Naive B cell (primary cell): ENCODE data around the gene SPSB3. TPM values are rescaled to one million over a fixed set of nuclear protein-coding genes. Genes with fewer than 3 reads are reported as not detected.
A peak's percentile ranks its signal among the peaks of the same experiment; 100 is the strongest.

Source experiments
- ATAC-seq, 2 donors: fragments of 150-1000 bp; cut with Tn5 transposase; 2 replicates each; pipeline ENCODE4 v1.10.0; 2021; ENCODE audit warnings: low read depth in 2 of 2, mild to moderate bottlenecking in 2 of 2, moderate library complexity in 2 of 2
- DNase-seq: peaks from one replicate; pipeline ENCODE4 v3.0.0; 2022
- H3K27ac Mint-ChIP-seq, 6 donors: one replicate each; pipeline ENCODE4 v1.8.0; 2020 to 2022; ENCODE audit warnings: mild to moderate bottlenecking in 6 of 6, mixed read lengths in 6 of 6, moderate library complexity in 5 of 6, inconsistent platforms in 2 of 6
- H3K27me3 Mint-ChIP-seq, 3 donors: one replicate each; pipeline ENCODE4 v1.8.0; 2021 to 2022; ENCODE audit warnings: mixed read lengths in 3 of 3, mild to moderate bottlenecking in 1 of 3
- H3K36me3 Mint-ChIP-seq, 2 donors: one replicate each; pipeline ENCODE4 v1.8.0; 2020 to 2022; ENCODE audit warnings: mixed read lengths in 2 of 2, inconsistent platforms in 1 of 2, mild to moderate bottlenecking in 1 of 2
- H3K4me1 Mint-ChIP-seq, 3 donors: one replicate each; pipeline ENCODE4 v1.8.0; 2020 to 2022; ENCODE audit warnings: mixed read lengths in 3 of 3, inconsistent platforms in 1 of 3, mild to moderate bottlenecking in 1 of 3, moderate library complexity in 1 of 3
- H3K4me3 Mint-ChIP-seq, 8 donors: one replicate each; pipeline ENCODE4 v1.8.0; 2020 to 2022; ENCODE audit warnings: mild to moderate bottlenecking in 8 of 8, mixed read lengths in 8 of 8, moderate library complexity in 8 of 8, inconsistent platforms in 2 of 8
- H3K9me3 Mint-ChIP-seq, 7 donors: one replicate each; pipeline ENCODE4 v1.8.0; 2020 to 2022; ENCODE audit warnings: mixed read lengths in 7 of 7, mild to moderate bottlenecking in 5 of 7, inconsistent platforms in 2 of 7, moderate library complexity in 1 of 7
- polyA plus RNA-seq, 6 donors: library from polyadenylated mRNA; unstranded; fragments of 300-500 nt; fragmentation: Illumina TruSeq; gene quantifications; one replicate each; pipeline ENCODE4 v1.2.3, GENCODE V29; 2021; ENCODE audit warnings: low read depth in 6 of 6

SPSB3 gene
- polyA plus RNA-seq, 6 donors from 2014 or later: 30.2 to 54.1 (median 36.2) TPM

DNA sequence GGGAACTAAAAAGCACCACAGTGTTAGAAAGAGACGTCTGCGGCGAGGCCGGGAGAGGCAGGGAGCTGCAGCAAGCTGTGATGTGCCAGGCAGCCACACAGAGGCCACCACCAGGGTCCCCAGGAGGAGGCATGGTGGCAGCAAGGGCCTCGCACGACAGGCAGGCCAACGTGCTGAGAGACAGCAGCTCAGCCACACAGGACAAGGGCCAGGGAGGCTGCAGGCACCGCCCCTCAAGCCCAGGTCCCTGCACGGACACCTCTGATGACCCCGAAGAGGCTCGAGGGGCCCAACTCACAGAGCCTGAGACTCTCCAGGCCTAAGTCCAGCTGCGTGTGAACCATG lies 38.5 kb upstream of the SPSB3 start:
- DNase-seq (no peak), ATAC-seq (no peak)
- H3K4me1 Mint-ChIP-seq: peaks cover 5 to 23% (median 20%) of the 10 kb centered on the region in 3 donors
- no peaks in the 10 kb centered on the region for H3K36me3 Mint-ChIP-seq
- no peak overlapping the region for H3K27ac Mint-ChIP-seq
- H3K4me3 Mint-ChIP-seq: no peak overlapping the region
- no peaks in the 10 kb centered on the region for H3K9me3 Mint-ChIP-seq
- no peaks in the 10 kb centered on the region for H3K27me3 Mint-ChIP-seq

DNA sequence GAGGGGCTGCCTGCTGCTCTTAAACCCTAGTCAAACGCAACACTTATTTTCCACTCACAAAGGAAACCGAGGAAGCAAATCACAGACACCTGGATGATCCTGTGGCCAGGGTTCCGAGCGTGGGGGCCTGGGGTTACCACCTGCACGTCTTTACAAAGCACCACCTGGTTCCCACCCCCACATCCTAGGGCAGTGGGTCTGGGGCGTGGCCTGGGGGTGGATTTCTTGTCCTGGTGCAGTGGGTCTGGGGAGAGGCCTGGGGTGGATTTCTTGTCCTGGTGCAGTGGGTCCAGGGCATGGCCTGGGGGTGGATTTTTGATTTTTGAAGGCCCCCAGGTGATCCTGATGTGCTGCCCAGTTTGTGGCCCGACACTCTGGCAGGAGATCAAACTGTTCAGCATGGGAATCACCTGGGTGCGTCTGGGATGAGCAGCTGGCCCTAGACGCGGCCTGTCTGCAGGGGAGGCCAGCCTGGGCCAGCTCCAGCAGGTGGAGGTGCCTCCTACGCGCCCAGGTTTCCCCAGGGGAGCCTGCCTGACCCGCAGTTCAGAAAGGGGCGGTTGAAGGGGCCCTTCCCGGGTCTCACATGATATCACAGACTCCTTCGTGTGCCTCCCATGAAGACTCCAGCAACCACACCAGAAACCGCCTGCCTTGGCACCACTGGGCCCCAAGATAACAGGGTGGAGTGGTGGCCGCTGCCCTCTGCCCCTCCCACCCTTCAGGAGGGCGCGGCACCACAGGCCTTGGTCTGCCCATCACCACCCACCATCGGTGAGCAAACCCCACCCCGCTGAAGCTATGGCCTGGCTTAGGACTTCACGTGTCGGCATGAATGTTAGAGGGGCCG lies 38.0 kb upstream of the SPSB3 start:
- no peaks in the 10 kb centered on the region for H3K27me3 Mint-ChIP-seq
- H3K4me3 Mint-ChIP-seq: no peak overlapping the region
- ATAC-seq: no peak
- no peaks in the 10 kb centered on the region for H3K9me3 Mint-ChIP-seq
- no peak overlapping the region for H3K27ac Mint-ChIP-seq
- no peak for DNase-seq
- H3K36me3 Mint-ChIP-seq: peaks cover 0 to 3% of the 10 kb centered on the region in 2 donors
- peaks cover 5 to 19% (median 14%) of the 10 kb centered on the region in 3 donors for H3K4me1 Mint-ChIP-seq

- Mint-ChIP-seq H3K27ac (no peak overlapping the region), H3K4me3 (no peak overlapping the region)
Measured at GRCh38 chr16:1819611-1820010, 37.2 kb upstream of the SPSB3 start.

GRCh38 chr16:1818873-1819525 lies 36.6 kb upstream of the SPSB3 start:
- Mint-ChIP-seq H3K27me3 (no peaks in the 10 kb centered on the region), H3K27ac (no peak overlapping the region), H3K4me1 (peaks cover 0 to 10% (median 4%) of the 10 kb centered on the region in 3 donors), H3K9me3 (no peaks in the 10 kb centered on the region), H3K4me3 (no peak overlapping the region), H3K36me3 (peaks cover 0 to 7% of the 10 kb centered on the region in 2 donors)
- ATAC-seq (no peak), DNase-seq (no peak)

More at GRCh38 chr16:1819611-1820010, 37.2 kb upstream of the SPSB3 start:
- no peak for ATAC-seq
- Mint-ChIP-seq H3K4me1 (peaks cover 3 to 16% (median 10%) of the 10 kb centered on the region in 3 donors), H3K9me3 (no peaks in the 10 kb centered on the region), H3K36me3 (peaks cover 0 to 7% of the 10 kb centered on the region in 2 donors), H3K27me3 (no peaks in the 10 kb centered on the region)
- DNase-seq: no peak

- Mint-ChIP-seq H3K9me3 (no peaks in the 10 kb centered on the region), H3K4me1 (peaks cover 0 to 7% (median 3%) of the 10 kb centered on the region in 3 donors)
Measured at GRCh38 chr16:1818204-1818872, 36.0 kb upstream of the SPSB3 start.

GRCh38 chr16:1817716-1818115 lies 35.3 kb upstream of the SPSB3 start:
- no peak for DNase-seq
- H3K36me3 Mint-ChIP-seq: peaks cover 0 to 7% of the 10 kb centered on the region in 2 donors
- no peaks in the 10 kb centered on the region for H3K9me3 Mint-ChIP-seq
- no peak for ATAC-seq
- H3K27ac Mint-ChIP-seq: no peak overlapping the region
- H3K4me1 Mint-ChIP-seq: peaks cover 5 to 11% (median 7%) of the 10 kb centered on the region in 3 donors
- H3K4me3 Mint-ChIP-seq: no peak overlapping the region
- no peaks in the 10 kb centered on the region for H3K27me3 Mint-ChIP-seq

More at GRCh38 chr16:1818204-1818872, 36.0 kb upstream of the SPSB3 start:
- no peak for DNase-seq
- H3K4me3 Mint-ChIP-seq: no peak overlapping the region
- peaks cover 0 to 7% of the 10 kb centered on the region in 2 donors for H3K36me3 Mint-ChIP-seq
- no peak for ATAC-seq
- H3K27ac Mint-ChIP-seq: no peak overlapping the region
- H3K27me3 Mint-ChIP-seq: no peaks in the 10 kb centered on the region

DNA sequence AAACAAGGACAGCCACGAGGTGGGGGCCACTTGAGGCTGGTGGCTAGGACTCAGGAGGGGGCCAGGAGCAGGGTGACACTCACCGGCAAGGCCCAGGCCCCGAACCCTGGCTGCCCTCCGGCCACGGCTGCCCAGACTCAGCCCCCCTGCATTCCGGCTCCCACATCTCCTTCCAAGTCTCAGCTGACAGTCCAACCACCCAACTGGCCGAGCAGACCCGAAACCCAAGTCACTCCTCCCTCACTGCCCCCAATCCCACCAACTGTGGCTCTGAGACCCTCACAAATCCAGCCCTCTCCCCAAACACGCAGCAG lies 34.9 kb upstream of the SPSB3 start:
- no peaks in the 10 kb centered on the region for H3K9me3 Mint-ChIP-seq
- H3K27ac Mint-ChIP-seq: peak overlapping the region in 2 of 6 donors; percentile 71 to 78
- DNase-seq: no peak
- ATAC-seq: no peak
- peak overlapping the region in 1 of 8 donors; percentile 45 for H3K4me3 Mint-ChIP-seq
- peaks cover 0 to 7% of the 10 kb centered on the region in 2 donors for H3K36me3 Mint-ChIP-seq
- no peaks in the 10 kb centered on the region for H3K27me3 Mint-ChIP-seq
- H3K4me1 Mint-ChIP-seq: peaks cover 5 to 11% (median 7%) of the 10 kb centered on the region in 3 donors

DNA sequence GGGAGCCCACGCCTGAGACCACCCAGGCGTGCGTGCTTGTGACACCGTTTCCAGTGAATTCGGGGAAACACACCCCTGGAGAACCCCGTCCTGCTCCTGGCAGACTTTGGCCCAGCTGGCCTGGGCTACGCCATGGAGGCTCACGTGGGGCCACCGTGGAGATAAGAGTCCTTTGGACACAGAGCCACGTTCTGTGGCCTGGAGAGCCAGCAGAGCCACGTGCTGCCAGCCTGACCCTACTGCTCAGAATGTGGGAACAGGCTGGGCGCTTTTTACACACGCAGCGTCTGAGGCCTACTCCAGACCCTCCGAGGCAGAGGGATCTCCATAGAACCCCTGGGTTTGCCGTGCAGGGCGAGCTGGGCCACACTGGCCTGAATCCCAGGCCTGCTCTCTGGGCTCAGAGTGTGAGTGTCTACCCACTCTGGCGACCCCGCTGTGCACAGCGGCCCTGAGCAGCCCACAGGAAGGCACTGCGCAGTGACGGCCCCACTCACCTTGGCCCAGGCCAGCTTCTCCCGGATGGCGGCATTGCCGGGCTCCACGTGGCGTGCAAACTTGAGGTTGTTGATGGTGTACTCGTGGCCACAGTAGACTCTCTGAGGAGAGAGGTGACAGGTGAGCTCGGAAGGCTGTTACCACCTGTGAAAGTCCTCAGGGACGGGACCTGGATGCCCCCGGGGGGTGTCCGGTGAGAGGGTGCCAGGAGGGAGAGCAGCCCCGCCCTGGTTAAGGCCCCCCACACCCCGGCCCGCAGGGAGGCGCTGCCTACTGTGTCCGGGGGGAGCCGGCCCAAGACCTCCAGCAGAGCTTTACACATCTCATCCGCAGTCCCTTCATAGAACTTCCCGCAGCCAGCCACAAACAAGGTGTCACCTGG lies 34.3 kb upstream of the SPSB3 start:
- DNase-seq: no peak
- no peak overlapping the region for H3K4me3 Mint-ChIP-seq
- peaks cover 5 to 11% (median 7%) of the 10 kb centered on the region in 3 donors for H3K4me1 Mint-ChIP-seq
- H3K27ac Mint-ChIP-seq: peak overlapping the region in 1 of 6 donors; percentile 47
- ATAC-seq: no peak
- no peaks in the 10 kb centered on the region for H3K27me3 Mint-ChIP-seq
- no peaks in the 10 kb centered on the region for H3K9me3 Mint-ChIP-seq
- H3K36me3 Mint-ChIP-seq: peaks cover 0 to 7% of the 10 kb centered on the region in 2 donors

- peak overlapping the region in 1 of 6 donors; percentile 65 for H3K27ac Mint-ChIP-seq
- DNase-seq (no peak), ATAC-seq (no peak)
- H3K4me3 Mint-ChIP-seq: peak overlapping the region in 2 of 8 donors; percentile 33 to 61
- H3K27me3 Mint-ChIP-seq: no peaks in the 10 kb centered on the region
- H3K4me1 Mint-ChIP-seq: peaks cover 5 to 11% (median 7%) of the 10 kb centered on the region in 3 donors
- H3K36me3 Mint-ChIP-seq: peaks cover 0 to 7% of the 10 kb centered on the region in 2 donors
- no peaks in the 10 kb centered on the region for H3K9me3 Mint-ChIP-seq
Measured at GRCh38 chr16:1815461-1815860, 33.1 kb upstream of the SPSB3 start.

GRCh38 chr16:1812732-1813163 lies 30.4 kb upstream of the SPSB3 start:
- DNase-seq (peak; percentile 17), ATAC-seq (peak; percentile 37 to 46)
- H3K36me3 Mint-ChIP-seq: peaks cover 0 to 7% of the 10 kb centered on the region in 2 donors
- H3K9me3 Mint-ChIP-seq: no peaks in the 10 kb centered on the region
- H3K27ac Mint-ChIP-seq: peak overlapping the region in 1 of 6 donors; percentile 22
- no peak overlapping the region for H3K4me3 Mint-ChIP-seq
- H3K4me1 Mint-ChIP-seq: peaks cover 5 to 11% (median 7%) of the 10 kb centered on the region in 3 donors
- H3K27me3 Mint-ChIP-seq: no peaks in the 10 kb centered on the region

GRCh38 chr16:1810536-1810935 lies 28.2 kb upstream of the SPSB3 start:
- H3K27ac Mint-ChIP-seq: no peak overlapping the region
- H3K4me3 Mint-ChIP-seq: no peak overlapping the region
- DNase-seq: no peak
- ATAC-seq: no peak
- H3K36me3 Mint-ChIP-seq: peaks cover 0 to 5% of the 10 kb centered on the region in 2 donors
- H3K9me3 Mint-ChIP-seq: no peaks in the 10 kb centered on the region
- no peaks in the 10 kb centered on the region for H3K27me3 Mint-ChIP-seq
- H3K4me1 Mint-ChIP-seq: peaks cover 5 to 7% (median 5%) of the 10 kb centered on the region in 3 donors

GRCh38 chr16:1810106-1810505 lies 27.7 kb upstream of the SPSB3 start:
- Mint-ChIP-seq H3K27me3 (no peaks in the 10 kb centered on the region), H3K36me3 (peaks cover 0 to 1% of the 10 kb centered on the region in 2 donors), H3K4me3 (no peak overlapping the region), H3K9me3 (no peaks in the 10 kb centered on the region), H3K4me1 (peaks cover 5 to 7% (median 5%) of the 10 kb centered on the region in 3 donors), H3K27ac (no peak overlapping the region)
- DNase-seq (no peak), ATAC-seq (no peak)
